ENCODE measurements around the gene ASTL. TPM values are rescaled to one million over a fixed set of nuclear protein-coding genes. Genes with fewer than 3 reads are reported as not detected.

The ASTL gene
- total and polyA plus RNA-seq, 9 donors: 0.09 to 0.24 (median 0.18) TPM; not detected in 5

DNA sequence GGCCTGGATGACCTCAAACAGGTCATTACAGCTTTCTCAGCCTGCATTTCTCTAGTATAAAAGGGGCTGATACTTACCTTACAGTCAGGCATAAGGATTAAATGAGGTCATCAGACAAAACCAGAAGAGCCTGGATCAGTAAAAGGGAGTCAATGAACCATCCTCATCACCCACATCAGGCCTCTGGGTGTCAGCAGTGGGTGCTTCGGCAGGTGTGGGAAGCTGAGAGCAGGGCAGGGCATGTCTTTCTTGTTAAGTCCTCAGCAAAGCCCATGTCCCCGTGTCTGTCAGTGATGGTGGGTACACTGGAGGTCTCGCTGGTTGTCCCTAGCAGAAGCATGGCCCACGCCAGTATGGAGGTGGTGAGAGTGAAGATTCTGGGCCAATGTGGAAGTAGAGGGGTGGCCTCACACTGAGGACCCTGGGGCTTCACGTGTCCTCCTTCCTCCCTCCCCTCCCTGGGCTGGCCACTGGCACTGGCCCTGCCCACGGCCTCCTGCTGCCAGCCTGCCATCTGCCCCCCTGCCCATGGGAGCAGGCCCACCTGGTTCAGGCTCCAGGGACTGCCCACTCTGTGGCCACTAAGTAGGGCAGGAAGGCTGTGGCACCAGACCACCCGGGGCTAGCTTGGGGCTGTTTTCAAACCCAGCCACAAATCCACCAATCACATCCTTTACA is 26.3 kb downstream of the ASTL start:
- H3K36me3 ChIP-seq (ENCODE audit: control insufficient read depth, insufficient read depth, low read length): no peaks in the 10 kb centered on the region
- no peak for DNase-seq
- H3K9me3 ChIP-seq (replicated peaks; ENCODE audit: control insufficient read depth, low read depth, low read length): no peaks in the 10 kb centered on the region
- no peak overlapping the region for H3K4me3 ChIP-seq (ENCODE audit: low read length)
- H3K4me1 ChIP-seq (ENCODE audit: control insufficient read depth, insufficient read depth, low read length): peaks cover 35% of the 10 kb centered on the region
- no peak overlapping the region for H3K27ac ChIP-seq (ENCODE audit: low read length)
- H3K27me3 ChIP-seq (ENCODE audit: control insufficient read depth, insufficient read depth, low read length): peaks cover 19% of the 10 kb centered on the region
- WGBS (ENCODE audit: insufficient coverage): 79% methylated on average over 2 of the region's 7 CpGs

DNA sequence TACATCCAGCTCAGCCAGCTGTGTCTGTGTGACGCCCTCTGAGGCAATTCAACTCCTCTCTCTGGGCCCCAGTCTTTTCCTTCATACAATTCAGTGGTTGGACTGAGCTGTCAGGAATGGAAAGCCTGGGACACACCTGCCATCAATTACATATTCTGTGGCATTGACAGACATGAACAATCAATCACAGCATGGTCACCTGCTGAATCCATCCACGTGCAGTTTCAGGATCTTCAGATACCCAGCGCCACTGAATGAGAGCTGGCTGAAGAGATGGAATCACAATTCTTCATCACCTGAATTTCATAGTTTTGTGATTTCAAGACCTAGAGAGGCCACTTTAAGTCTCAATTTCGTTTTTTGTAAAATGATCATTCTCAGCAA is 27.1 kb downstream of the ASTL start:
- Histone ChIP-seq H3K9me3 (replicated peaks; ENCODE audit: control insufficient read depth, low read depth, low read length) (no peaks in the 10 kb centered on the region), H3K36me3 (ENCODE audit: control insufficient read depth, insufficient read depth, low read length) (no peaks in the 10 kb centered on the region), H3K4me3 (ENCODE audit: low read length) (no peak overlapping the region), H3K27me3 (ENCODE audit: control insufficient read depth, insufficient read depth, low read length) (peaks cover 18% of the 10 kb centered on the region), H3K4me1 (ENCODE audit: control insufficient read depth, insufficient read depth, low read length) (peaks cover 35% of the 10 kb centered on the region), H3K27ac (ENCODE audit: low read length) (no peak overlapping the region)
- no peak for DNase-seq
- WGBS (ENCODE audit: insufficient coverage): 83% methylated on average over 1 of the region's 4 CpGs

DNA sequence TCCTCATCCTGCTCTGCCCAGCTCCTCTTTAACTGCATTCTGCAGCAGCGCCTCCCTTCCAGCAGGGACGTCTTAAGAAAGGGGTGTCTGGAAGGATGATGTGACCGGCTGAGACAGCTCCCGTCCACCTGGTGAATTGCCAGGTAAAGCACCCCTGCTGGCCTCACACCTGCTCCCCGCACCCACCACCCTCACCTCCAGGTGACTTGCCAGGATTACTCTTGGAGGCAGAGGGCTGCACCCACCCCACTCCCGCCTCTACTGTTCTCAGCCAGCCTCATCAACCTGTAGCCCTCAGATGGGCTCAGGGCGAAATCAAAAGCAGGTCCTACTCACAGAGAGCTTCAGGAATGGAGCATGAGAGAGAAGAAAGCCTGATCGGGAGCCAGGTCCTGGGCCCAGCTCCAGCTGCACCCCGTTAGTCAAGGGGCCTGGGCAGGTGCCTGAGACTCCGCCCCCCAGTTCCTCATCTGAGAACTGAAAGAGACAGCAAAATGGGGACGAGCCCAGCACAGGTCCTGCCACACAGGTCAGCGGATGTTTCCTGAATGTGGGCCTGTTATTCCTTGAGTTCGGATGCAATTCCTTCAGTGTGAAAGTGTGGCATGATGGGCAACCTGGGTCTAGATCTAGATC is 27.6 kb downstream of the ASTL start:
- H3K4me3 ChIP-seq (ENCODE audit: low read length): no peak overlapping the region
- H3K4me1 ChIP-seq (ENCODE audit: control insufficient read depth, insufficient read depth, low read length): peaks cover 31% of the 10 kb centered on the region
- WGBS (ENCODE audit: insufficient coverage): 67% methylated on average over 8 of the region's 13 CpGs
- peaks cover 3% of the 10 kb centered on the region for H3K9me3 ChIP-seq (replicated peaks; ENCODE audit: control insufficient read depth, low read depth, low read length)
- H3K27ac ChIP-seq (ENCODE audit: low read length): no peak overlapping the region
- no peak for DNase-seq
- peaks cover 12% of the 10 kb centered on the region for H3K27me3 ChIP-seq (ENCODE audit: control insufficient read depth, insufficient read depth, low read length)
- H3K36me3 ChIP-seq (ENCODE audit: control insufficient read depth, insufficient read depth, low read length): no peaks in the 10 kb centered on the region

DNA sequence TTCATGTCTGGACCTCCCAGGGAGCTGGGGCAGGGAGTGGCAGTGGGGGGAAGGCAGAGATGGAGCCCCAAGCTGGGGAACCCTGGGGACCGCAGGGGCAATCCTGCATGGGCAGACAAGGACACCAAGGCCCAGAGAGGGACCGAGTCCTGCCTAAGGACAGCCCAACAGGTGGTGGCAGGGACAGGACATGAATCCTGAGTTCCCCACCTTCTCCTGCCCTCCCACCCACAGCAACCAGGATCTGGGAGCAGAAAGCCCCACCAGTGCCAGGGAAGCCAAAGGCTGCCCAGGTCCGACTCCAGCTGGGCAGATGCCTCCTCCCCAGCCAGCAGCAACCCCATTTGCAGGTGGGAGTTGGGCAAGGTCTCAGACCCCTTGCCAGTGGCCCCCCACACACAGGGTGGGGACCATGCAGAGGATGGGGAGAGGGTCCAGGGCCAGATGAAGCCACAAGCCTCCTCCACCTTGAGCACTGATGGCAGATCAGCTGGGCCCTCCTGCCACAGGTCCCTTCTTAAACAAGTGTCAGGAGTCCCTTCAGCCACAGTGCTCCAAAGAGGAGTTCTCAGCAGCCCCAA is 28.3 kb downstream of the ASTL start:
- no peak for DNase-seq
- WGBS (ENCODE audit: insufficient coverage): 91% methylated on average over 2 of the region's 3 CpGs

DNA sequence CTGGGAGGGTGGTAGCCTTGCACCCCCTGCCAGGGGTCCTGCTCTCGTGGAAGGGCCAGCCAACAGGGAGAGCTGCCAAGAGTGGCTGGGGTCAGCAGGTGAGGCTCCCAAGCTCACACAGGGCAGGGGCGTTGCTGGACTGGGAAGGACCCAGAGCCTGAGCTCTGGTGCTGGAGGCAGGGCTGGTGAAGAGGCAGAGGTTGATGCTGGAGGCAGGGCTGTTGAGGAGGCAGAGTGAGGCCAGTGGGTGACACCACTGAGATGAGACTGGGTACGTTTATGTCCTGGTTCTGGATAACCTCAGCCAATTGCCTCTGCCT is 29.0 kb downstream of the ASTL start:
- Histone ChIP-seq H3K27ac (ENCODE audit: low read length) (peak overlapping the region; percentile 90), H3K36me3 (ENCODE audit: control insufficient read depth, insufficient read depth, low read length) (no peaks in the 10 kb centered on the region), H3K27me3 (ENCODE audit: control insufficient read depth, insufficient read depth, low read length) (no peaks in the 10 kb centered on the region), H3K4me1 (ENCODE audit: control insufficient read depth, insufficient read depth, low read length) (peaks cover 32% of the 10 kb centered on the region), H3K9me3 (replicated peaks; ENCODE audit: control insufficient read depth, low read depth, low read length) (peaks cover 14% of the 10 kb centered on the region), H3K4me3 (ENCODE audit: low read length) (no peak overlapping the region)
- WGBS (ENCODE audit: insufficient coverage): 25% methylated on average over 2 of the region's 3 CpGs
- no peak for DNase-seq

More for the DNA sequence above, 28.3 kb downstream of the ASTL start:
- H3K27me3 ChIP-seq (ENCODE audit: control insufficient read depth, insufficient read depth, low read length): peaks cover 5% of the 10 kb centered on the region
- H3K4me3 ChIP-seq (ENCODE audit: low read length): no peak overlapping the region
- H3K36me3 ChIP-seq (ENCODE audit: control insufficient read depth, insufficient read depth, low read length): no peaks in the 10 kb centered on the region
- peak overlapping the region; percentile 90 for H3K27ac ChIP-seq (ENCODE audit: low read length)
- H3K9me3 ChIP-seq (replicated peaks; ENCODE audit: control insufficient read depth, low read depth, low read length): peaks cover 10% of the 10 kb centered on the region
- H3K4me1 ChIP-seq (ENCODE audit: control insufficient read depth, insufficient read depth, low read length): peaks cover 31% of the 10 kb centered on the region

DNA sequence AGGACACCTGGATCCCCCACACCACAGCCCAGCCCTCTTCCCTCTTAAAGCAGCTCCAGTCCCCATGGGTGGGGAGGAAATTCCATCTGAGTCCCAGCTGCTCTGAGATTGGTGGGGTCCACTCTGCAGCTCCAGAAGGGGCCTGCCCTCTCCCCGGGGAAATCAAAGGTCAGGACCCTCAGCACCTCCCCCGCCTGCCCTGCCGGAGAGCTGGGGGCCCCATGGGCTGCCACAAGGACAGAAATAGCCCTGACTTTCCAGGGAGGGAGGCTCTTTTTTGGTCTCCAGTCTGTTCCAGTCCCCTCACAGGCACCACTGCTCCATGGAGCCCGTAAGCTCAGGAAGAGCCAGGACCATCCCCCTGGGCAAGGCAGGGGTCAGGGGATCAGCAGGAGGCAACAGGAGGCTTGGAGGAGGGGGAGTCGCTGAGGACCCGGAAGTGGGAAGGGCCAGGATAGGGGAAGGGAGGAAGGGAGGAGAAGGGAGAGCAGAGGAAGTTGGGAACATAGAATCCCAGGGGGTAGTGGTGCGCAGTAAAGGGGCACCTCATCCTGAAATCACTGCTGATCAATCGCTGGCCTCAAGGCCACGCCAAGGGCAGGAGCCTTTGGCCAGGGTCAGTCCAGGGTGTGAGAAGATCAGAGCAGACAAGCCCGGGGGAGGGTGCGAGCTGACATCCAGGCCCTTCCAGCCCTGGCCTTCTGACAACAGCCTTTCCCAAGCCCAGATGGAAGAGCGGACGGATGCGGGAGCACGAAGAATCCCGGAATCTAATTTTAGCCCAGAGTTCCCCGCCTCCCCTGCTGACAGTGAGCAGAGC is 29.6 kb downstream of the ASTL start:
- H3K4me1 ChIP-seq (ENCODE audit: control insufficient read depth, insufficient read depth, low read length): peaks cover 36% of the 10 kb centered on the region
- peak overlapping the region; percentile 90 for H3K27ac ChIP-seq (ENCODE audit: low read length)
- no peak overlapping the region for H3K4me3 ChIP-seq (ENCODE audit: low read length)
- H3K9me3 ChIP-seq (replicated peaks; ENCODE audit: control insufficient read depth, low read depth, low read length): peaks cover 14% of the 10 kb centered on the region
- H3K27me3 ChIP-seq (ENCODE audit: control insufficient read depth, insufficient read depth, low read length): no peaks in the 10 kb centered on the region
- 3% methylated on average over 14 of the region's 17 CpGs for WGBS (ENCODE audit: insufficient coverage)
- H3K36me3 ChIP-seq (ENCODE audit: control insufficient read depth, insufficient read depth, low read length): no peaks in the 10 kb centered on the region
- peak; percentile 93 for DNase-seq

DNA sequence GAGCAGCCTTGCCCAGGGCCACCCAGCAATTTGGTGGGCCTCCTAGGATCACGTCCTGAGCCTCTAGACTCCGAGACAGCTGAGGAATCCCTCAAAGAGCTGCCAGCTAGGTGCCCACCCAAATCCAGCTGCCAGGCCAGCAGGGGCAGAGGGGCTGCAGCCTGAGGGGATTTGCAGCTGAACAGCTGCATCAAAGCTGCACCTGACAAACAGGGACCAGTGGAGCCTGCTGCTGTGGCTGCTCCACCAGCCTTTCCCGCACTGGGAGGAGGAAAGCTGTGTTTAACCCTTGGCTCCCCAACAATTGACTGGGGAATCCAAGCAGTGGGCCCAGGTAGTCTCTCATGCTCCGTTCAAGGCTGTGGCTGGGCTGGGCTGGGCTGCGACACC is 30.2 kb downstream of the ASTL start:
- 25% methylated on average over 3 of the region's 5 CpGs for WGBS (ENCODE audit: insufficient coverage)
- Histone ChIP-seq H3K27ac (ENCODE audit: low read length) (peak overlapping the region; percentile 90), H3K4me1 (ENCODE audit: control insufficient read depth, insufficient read depth, low read length) (peaks cover 40% of the 10 kb centered on the region), H3K27me3 (ENCODE audit: control insufficient read depth, insufficient read depth, low read length) (no peaks in the 10 kb centered on the region), H3K9me3 (replicated peaks; ENCODE audit: control insufficient read depth, low read depth, low read length) (peaks cover 14% of the 10 kb centered on the region), H3K36me3 (ENCODE audit: control insufficient read depth, insufficient read depth, low read length) (no peaks in the 10 kb centered on the region), H3K4me3 (ENCODE audit: low read length) (no peak overlapping the region)
- no peak for DNase-seq

DNA sequence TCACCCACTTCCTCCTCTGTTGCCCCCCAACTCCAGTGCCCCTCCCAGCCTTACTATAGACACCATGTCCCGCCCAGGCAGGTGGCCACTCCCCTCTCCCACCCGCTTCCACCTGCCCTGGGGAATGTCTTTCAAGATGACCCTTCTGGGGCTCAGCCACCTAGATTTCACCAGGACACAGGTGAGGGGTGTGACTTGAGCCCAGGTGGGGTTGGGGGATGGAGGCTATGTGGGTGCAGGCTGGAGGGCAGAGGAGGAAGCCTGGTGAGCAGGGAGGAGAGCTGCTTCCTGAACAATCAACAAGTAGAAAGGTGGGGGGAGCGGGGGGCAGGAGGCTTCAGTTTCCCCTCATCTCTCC is 30.6 kb downstream of the ASTL start:
- no CpG with 5 or more reads among the region's 3 CpGs for WGBS (ENCODE audit: insufficient coverage)
- no peak for DNase-seq
- Histone ChIP-seq H3K9me3 (replicated peaks; ENCODE audit: control insufficient read depth, low read depth, low read length) (peaks cover 14% of the 10 kb centered on the region), H3K27me3 (ENCODE audit: control insufficient read depth, insufficient read depth, low read length) (no peaks in the 10 kb centered on the region), H3K27ac (ENCODE audit: low read length) (peak overlapping the region; percentile 17), H3K36me3 (ENCODE audit: control insufficient read depth, insufficient read depth, low read length) (no peaks in the 10 kb centered on the region), H3K4me1 (ENCODE audit: control insufficient read depth, insufficient read depth, low read length) (peaks cover 40% of the 10 kb centered on the region), H3K4me3 (ENCODE audit: low read length) (no peak overlapping the region)

DNA sequence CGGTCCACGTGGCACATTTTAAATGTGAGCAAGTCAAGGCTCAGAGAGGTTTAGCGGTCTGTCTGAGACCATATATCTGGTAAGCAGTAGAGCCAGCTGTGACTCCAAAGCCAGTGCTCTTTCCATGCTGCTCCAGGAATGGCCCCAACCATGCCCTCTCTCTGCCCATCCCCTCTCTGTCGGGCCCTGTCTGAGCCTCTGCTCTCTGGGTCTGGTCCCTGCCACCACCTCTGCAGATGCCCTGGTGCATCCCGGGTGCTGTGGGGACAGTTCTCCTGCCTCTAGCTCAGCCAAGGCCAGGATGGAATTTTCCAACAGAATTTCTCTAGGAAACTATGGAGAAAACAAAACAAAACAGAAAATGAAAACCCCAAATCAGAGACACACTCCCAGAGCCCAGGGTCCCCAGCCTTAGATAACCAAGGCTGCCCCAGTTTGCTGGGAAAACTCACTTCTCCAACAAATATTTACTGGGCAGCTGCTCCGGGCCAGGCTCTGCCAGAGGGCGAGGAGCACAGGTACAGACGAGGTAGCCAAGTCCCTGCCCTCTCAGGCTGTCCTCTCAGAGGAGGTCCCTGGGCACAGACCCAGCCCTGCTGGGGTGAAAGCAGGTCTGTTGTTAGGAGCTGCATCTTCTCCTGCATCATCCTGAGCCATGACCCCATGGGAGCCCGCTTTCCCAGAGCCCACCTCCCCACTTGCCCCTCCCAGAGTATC is 31.2 kb downstream of the ASTL start:
- Histone ChIP-seq H3K27ac (ENCODE audit: low read length) (peak overlapping the region; percentile 48), H3K4me3 (ENCODE audit: low read length) (no peak overlapping the region), H3K27me3 (ENCODE audit: control insufficient read depth, insufficient read depth, low read length) (no peaks in the 10 kb centered on the region), H3K9me3 (replicated peaks; ENCODE audit: control insufficient read depth, low read depth, low read length) (peaks cover 14% of the 10 kb centered on the region), H3K36me3 (ENCODE audit: control insufficient read depth, insufficient read depth, low read length) (no peaks in the 10 kb centered on the region), H3K4me1 (ENCODE audit: control insufficient read depth, insufficient read depth, low read length) (peaks cover 40% of the 10 kb centered on the region)
- peak; percentile 56 for DNase-seq
- 80% methylated on average over 5 of the region's 9 CpGs for WGBS (ENCODE audit: insufficient coverage)

Measured in muscle of leg (tissue), 11 donors.